Measurements from ENCODE around the gene FBRSL1.

FBRSL1 gene

GRCh38 chr12:132558861-132559623 is 69.1 kb downstream of the FBRSL1 start:
- no peak for DNase-seq (ENCODE audit: low spot score)

GRCh38 chr12:132559652-132560363 is 69.9 kb downstream of the FBRSL1 start:
- DNase-seq (ENCODE audit: low spot score): peak; percentile 95

- no peak for DNase-seq (ENCODE audit: low spot score)
Observed at GRCh38 chr12:132560364-132560613, 70.3 kb downstream of the FBRSL1 start.

GRCh38 chr12:132560614-132561426 is 70.9 kb downstream of the FBRSL1 start:
- peak; percentile 84 for DNase-seq (ENCODE audit: low spot score)
